MM.1S (cell line): ENCODE measurements around the gene GABRG3.

Experiments used
- EZH2 ChIP-seq: fragments of 300-600 bp; sonication (generic); optimal IDR thresholded peaks from 2 replicates; pipeline ENCODE3; 2017; ENCODE audit warnings: low read depth, mild to moderate bottlenecking, antibody characterized with exemption, low read length, mixed read lengths
- EZH2phosphoT487 ChIP-seq: fragments of 300-600 bp; sonication (generic); IDR thresholded peaks from 2 replicates; pipeline ENCODE4 v1.6.1; 2018; ENCODE audit warnings: antibody characterized with exemption, low read length
- TF ChIP-seq, protein P1 (sequence below): fragments of 300-600 bp; sonication (generic); IDR thresholded peaks from 2 replicates; pipeline ENCODE4 v1.5.1; 2016; ENCODE audit warnings: antibody characterized with exemption, low read length, mixed read lengths

DNA sequence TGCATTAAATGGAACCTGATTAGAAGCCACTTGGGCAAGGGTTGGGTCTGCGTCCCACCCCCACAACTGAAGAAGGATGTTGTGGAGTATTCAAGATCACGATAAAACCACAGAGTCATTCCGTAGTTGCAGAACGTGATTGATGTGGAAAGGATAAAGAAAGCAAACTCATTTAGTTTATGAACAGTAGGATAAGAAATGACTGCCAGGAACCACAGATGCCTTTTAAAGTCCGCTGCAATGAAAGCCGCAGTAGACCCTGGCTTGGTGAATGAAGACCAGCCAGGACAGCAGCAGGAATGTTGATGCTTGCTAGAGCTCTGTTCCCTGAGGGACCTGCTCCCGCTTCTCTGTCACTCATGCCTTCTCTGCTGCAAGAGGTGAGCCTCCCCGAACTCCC lies 111.5 kb downstream of the GABRG3 start:
- TF ChIP-seq, protein P1, sequence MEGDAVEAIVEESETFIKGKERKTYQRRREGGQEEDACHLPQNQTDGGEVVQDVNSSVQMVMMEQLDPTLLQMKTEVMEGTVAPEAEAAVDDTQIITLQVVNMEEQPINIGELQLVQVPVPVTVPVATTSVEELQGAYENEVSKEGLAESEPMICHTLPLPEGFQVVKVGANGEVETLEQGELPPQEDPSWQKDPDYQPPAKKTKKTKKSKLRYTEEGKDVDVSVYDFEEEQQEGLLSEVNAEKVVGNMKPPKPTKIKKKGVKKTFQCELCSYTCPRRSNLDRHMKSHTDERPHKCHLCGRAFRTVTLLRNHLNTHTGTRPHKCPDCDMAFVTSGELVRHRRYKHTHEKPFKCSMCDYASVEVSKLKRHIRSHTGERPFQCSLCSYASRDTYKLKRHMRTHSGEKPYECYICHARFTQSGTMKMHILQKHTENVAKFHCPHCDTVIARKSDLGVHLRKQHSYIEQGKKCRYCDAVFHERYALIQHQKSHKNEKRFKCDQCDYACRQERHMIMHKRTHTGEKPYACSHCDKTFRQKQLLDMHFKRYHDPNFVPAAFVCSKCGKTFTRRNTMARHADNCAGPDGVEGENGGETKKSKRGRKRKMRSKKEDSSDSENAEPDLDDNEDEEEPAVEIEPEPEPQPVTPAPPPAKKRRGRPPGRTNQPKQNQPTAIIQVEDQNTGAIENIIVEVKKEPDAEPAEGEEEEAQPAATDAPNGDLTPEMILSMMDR: no peak
- TF ChIP-seq EZH2 (no peak), EZH2phosphoT487 (no peak)
